ENCODE data around the gene KIAA0586.

DNA sequence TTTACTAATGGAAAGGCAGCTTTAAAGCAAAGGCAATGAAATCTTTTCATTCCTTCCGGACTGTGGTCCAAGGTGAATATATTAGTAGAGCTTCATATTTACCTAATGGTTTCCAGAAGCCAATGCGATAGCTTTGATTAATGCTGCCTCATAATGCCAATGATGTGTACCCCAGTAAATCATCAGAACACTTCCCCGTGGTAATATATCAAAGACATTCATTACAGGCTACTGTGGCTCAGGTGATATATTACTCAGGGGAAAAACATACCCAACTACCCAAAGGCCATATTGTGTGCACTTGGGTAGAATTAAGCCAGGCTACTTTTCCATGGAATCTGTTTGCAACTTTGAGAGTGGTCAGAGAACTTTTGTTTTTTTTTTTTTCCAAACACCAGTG lies 140.8 kb downstream of the KIAA0586 start:
- TF ChIP-seq CREB1 (CRISPR knock-in tag; IDR thresholded peaks at IDR 0.05): no peak
- TF ChIP-seq, protein P1, sequence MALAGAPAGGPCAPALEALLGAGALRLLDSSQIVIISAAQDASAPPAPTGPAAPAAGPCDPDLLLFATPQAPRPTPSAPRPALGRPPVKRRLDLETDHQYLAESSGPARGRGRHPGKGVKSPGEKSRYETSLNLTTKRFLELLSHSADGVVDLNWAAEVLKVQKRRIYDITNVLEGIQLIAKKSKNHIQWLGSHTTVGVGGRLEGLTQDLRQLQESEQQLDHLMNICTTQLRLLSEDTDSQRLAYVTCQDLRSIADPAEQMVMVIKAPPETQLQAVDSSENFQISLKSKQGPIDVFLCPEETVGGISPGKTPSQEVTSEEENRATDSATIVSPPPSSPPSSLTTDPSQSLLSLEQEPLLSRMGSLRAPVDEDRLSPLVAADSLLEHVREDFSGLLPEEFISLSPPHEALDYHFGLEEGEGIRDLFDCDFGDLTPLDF (CRISPR knock-in tag; IDR thresholded peaks at IDR 0.05): no peak
- TF ChIP-seq, protein P2, sequence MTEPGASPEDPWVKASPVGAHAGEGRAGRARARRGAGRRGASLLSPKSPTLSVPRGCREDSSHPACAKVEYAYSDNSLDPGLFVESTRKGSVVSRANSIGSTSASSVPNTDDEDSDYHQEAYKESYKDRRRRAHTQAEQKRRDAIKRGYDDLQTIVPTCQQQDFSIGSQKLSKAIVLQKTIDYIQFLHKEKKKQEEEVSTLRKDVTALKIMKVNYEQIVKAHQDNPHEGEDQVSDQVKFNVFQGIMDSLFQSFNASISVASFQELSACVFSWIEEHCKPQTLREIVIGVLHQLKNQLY (CRISPR knock-in tag; IDR thresholded peaks at IDR 0.05): no peak
- no peak for TF ChIP-seq SOX15 (CRISPR knock-in tag; IDR thresholded peaks at IDR 0.05)
- TF ChIP-seq RELA (CRISPR knock-in tag; IDR thresholded peaks at IDR 0.05; ENCODE audit: borderline replicate concordance): no peak
- TF ChIP-seq, protein P3, sequence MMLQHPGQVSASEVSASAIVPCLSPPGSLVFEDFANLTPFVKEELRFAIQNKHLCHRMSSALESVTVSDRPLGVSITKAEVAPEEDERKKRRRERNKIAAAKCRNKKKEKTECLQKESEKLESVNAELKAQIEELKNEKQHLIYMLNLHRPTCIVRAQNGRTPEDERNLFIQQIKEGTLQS (CRISPR knock-in tag; conservative IDR thresholded peaks at IDR 0.05): no peak
- TF ChIP-seq ZNF416 (CRISPR knock-in tag; IDR thresholded peaks at IDR 0.05): no peak
- TF ChIP-seq, protein P4, sequence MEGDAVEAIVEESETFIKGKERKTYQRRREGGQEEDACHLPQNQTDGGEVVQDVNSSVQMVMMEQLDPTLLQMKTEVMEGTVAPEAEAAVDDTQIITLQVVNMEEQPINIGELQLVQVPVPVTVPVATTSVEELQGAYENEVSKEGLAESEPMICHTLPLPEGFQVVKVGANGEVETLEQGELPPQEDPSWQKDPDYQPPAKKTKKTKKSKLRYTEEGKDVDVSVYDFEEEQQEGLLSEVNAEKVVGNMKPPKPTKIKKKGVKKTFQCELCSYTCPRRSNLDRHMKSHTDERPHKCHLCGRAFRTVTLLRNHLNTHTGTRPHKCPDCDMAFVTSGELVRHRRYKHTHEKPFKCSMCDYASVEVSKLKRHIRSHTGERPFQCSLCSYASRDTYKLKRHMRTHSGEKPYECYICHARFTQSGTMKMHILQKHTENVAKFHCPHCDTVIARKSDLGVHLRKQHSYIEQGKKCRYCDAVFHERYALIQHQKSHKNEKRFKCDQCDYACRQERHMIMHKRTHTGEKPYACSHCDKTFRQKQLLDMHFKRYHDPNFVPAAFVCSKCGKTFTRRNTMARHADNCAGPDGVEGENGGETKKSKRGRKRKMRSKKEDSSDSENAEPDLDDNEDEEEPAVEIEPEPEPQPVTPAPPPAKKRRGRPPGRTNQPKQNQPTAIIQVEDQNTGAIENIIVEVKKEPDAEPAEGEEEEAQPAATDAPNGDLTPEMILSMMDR (IDR thresholded peaks at IDR 0.05): no peak
- TF ChIP-seq, protein P5, sequence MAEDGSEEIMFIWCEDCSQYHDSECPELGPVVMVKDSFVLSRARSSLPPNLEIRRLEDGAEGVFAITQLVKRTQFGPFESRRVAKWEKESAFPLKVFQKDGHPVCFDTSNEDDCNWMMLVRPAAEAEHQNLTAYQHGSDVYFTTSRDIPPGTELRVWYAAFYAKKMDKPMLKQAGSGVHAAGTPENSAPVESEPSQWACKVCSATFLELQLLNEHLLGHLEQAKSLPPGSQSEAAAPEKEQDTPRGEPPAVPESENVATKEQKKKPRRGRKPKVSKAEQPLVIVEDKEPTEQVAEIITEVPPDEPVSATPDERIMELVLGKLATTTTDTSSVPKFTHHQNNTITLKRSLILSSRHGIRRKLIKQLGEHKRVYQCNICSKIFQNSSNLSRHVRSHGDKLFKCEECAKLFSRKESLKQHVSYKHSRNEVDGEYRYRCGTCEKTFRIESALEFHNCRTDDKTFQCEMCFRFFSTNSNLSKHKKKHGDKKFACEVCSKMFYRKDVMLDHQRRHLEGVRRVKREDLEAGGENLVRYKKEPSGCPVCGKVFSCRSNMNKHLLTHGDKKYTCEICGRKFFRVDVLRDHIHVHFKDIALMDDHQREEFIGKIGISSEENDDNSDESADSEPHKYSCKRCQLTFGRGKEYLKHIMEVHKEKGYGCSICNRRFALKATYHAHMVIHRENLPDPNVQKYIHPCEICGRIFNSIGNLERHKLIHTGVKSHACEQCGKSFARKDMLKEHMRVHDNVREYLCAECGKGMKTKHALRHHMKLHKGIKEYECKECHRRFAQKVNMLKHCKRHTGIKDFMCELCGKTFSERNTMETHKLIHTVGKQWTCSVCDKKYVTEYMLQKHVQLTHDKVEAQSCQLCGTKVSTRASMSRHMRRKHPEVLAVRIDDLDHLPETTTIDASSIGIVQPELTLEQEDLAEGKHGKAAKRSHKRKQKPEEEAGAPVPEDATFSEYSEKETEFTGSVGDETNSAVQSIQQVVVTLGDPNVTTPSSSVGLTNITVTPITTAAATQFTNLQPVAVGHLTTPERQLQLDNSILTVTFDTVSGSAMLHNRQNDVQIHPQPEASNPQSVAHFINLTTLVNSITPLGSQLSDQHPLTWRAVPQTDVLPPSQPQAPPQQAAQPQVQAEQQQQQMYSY (CRISPR knock-in tag; IDR thresholded peaks at IDR 0.05): no peak
- TF ChIP-seq, protein P6, sequence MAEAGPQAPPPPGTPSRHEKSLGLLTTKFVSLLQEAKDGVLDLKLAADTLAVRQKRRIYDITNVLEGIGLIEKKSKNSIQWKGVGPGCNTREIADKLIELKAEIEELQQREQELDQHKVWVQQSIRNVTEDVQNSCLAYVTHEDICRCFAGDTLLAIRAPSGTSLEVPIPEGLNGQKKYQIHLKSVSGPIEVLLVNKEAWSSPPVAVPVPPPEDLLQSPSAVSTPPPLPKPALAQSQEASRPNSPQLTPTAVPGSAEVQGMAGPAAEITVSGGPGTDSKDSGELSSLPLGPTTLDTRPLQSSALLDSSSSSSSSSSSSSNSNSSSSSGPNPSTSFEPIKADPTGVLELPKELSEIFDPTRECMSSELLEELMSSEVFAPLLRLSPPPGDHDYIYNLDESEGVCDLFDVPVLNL (CRISPR knock-in tag; IDR thresholded peaks at IDR 0.05; ENCODE audit: borderline replicate concordance, low read depth): no peak
- no peak for TF ChIP-seq NR2C2 (CRISPR knock-in tag; IDR thresholded peaks at IDR 0.05)
- TF ChIP-seq ZNF317 (CRISPR knock-in tag; IDR thresholded peaks at IDR 0.05; ENCODE audit: borderline replicate concordance, low read depth): no peak
- no peak for TF ChIP-seq FOXP1 (CRISPR knock-in tag; IDR thresholded peaks at IDR 0.05; ENCODE audit: borderline replicate concordance)
